ENCODE data around the gene ADRM1.

ADRM1 gene

GRCh38 chr20:62337558-62338293 is 34.9 kb downstream of the ADRM1 start:
- Histone ChIP-seq H3K27me3 (ENCODE audit: low read depth, low read length) (no peaks in the 10 kb centered on the region), H3K27ac (ENCODE audit: low read length) (no peak overlapping the region), H3K4me3 (ENCODE audit: low read depth in 1 of 2, low read length in 2 of 2) (no peak overlapping the region), H3K9me3 (ENCODE audit: control insufficient read depth in 1 of 2, low read length in 2 of 2) (no peaks in the 10 kb centered on the region), H3K4me1 (ENCODE audit: control insufficient read depth in 1 of 2, insufficient read depth in 2 of 2, low read length in 2 of 2) (no peaks in the 10 kb centered on the region), H3K36me3 (ENCODE audit: control insufficient read depth in 1 of 2, insufficient read depth in 2 of 2, low read length in 2 of 2) (peaks cover 17 to 70% of the 10 kb centered on the region in 2 donors)

GRCh38 chr20:62338294-62338620 is 35.5 kb downstream of the ADRM1 start:
- H3K4me1 ChIP-seq (ENCODE audit: control insufficient read depth in 1 of 2, insufficient read depth in 2 of 2, low read length in 2 of 2) = no peaks in the 10 kb centered on the region
- no peak overlapping the region for H3K4me3 ChIP-seq (ENCODE audit: low read depth in 1 of 2, low read length in 2 of 2)
- no peaks in the 10 kb centered on the region for H3K27me3 ChIP-seq (ENCODE audit: low read depth, low read length)
- H3K9me3 ChIP-seq (ENCODE audit: control insufficient read depth in 1 of 2, low read length in 2 of 2) = no peaks in the 10 kb centered on the region
- no peak overlapping the region for H3K27ac ChIP-seq (ENCODE audit: low read length)
- peaks cover 17 to 65% of the 10 kb centered on the region in 2 donors for H3K36me3 ChIP-seq (ENCODE audit: control insufficient read depth in 1 of 2, insufficient read depth in 2 of 2, low read length in 2 of 2)

- no peak overlapping the region for H3K27ac ChIP-seq (ENCODE audit: low read length)
- peaks cover 17 to 54% of the 10 kb centered on the region in 2 donors for H3K36me3 ChIP-seq (ENCODE audit: control insufficient read depth in 1 of 2, insufficient read depth in 2 of 2, low read length in 2 of 2)
- no peaks in the 10 kb centered on the region for H3K9me3 ChIP-seq (ENCODE audit: control insufficient read depth in 1 of 2, low read length in 2 of 2)
- no peaks in the 10 kb centered on the region for H3K4me1 ChIP-seq (ENCODE audit: control insufficient read depth in 1 of 2, insufficient read depth in 2 of 2, low read length in 2 of 2)
- no peak overlapping the region for H3K4me3 ChIP-seq (ENCODE audit: low read depth in 1 of 2, low read length in 2 of 2)
- no peaks in the 10 kb centered on the region for H3K27me3 ChIP-seq (ENCODE audit: low read depth, low read length)
Measured at GRCh38 chr20:62339647-62340062, 36.9 kb downstream of the ADRM1 start.

- H3K4me3 ChIP-seq (ENCODE audit: low read depth in 1 of 2, low read length in 2 of 2) = no peak overlapping the region
- no peak overlapping the region for H3K27ac ChIP-seq (ENCODE audit: low read length)
- H3K27me3 ChIP-seq (ENCODE audit: low read depth, low read length) = no peaks in the 10 kb centered on the region
- H3K9me3 ChIP-seq (ENCODE audit: control insufficient read depth in 1 of 2, low read length in 2 of 2) = no peaks in the 10 kb centered on the region
- H3K36me3 ChIP-seq (ENCODE audit: control insufficient read depth in 1 of 2, insufficient read depth in 2 of 2, low read length in 2 of 2) = peaks cover 5 to 44% of the 10 kb centered on the region in 2 donors
- no peaks in the 10 kb centered on the region for H3K4me1 ChIP-seq (ENCODE audit: control insufficient read depth in 1 of 2, insufficient read depth in 2 of 2, low read length in 2 of 2)
Measured at GRCh38 chr20:62342910-62343309, 40.1 kb downstream of the ADRM1 start.

GRCh38 chr20:62344092-62344491 is 41.3 kb downstream of the ADRM1 start:
- Histone ChIP-seq H3K9me3 (ENCODE audit: control insufficient read depth in 1 of 2, low read length in 2 of 2) (peaks cover 0 to 3% of the 10 kb centered on the region in 2 donors), H3K36me3 (ENCODE audit: control insufficient read depth in 1 of 2, insufficient read depth in 2 of 2, low read length in 2 of 2) (peaks cover 5 to 37% of the 10 kb centered on the region in 2 donors), H3K27me3 (ENCODE audit: low read depth, low read length) (no peaks in the 10 kb centered on the region), H3K4me1 (ENCODE audit: control insufficient read depth in 1 of 2, insufficient read depth in 2 of 2, low read length in 2 of 2) (no peaks in the 10 kb centered on the region), H3K27ac (ENCODE audit: low read length) (no peak overlapping the region), H3K4me3 (ENCODE audit: low read depth in 1 of 2, low read length in 2 of 2) (no peak overlapping the region)

- H3K27me3 ChIP-seq (ENCODE audit: low read depth, low read length) = no peaks in the 10 kb centered on the region
- no peak overlapping the region for H3K4me3 ChIP-seq (ENCODE audit: low read depth in 1 of 2, low read length in 2 of 2)
- peaks cover 0 to 3% of the 10 kb centered on the region in 2 donors for H3K9me3 ChIP-seq (ENCODE audit: control insufficient read depth in 1 of 2, low read length in 2 of 2)
- no peak overlapping the region for H3K27ac ChIP-seq (ENCODE audit: low read length)
- H3K4me1 ChIP-seq (ENCODE audit: control insufficient read depth in 1 of 2, insufficient read depth in 2 of 2, low read length in 2 of 2) = no peaks in the 10 kb centered on the region
- peaks cover 3 to 33% of the 10 kb centered on the region in 2 donors for H3K36me3 ChIP-seq (ENCODE audit: control insufficient read depth in 1 of 2, insufficient read depth in 2 of 2, low read length in 2 of 2)
Measured at GRCh38 chr20:62344782-62345181, 42.0 kb downstream of the ADRM1 start.

GRCh38 chr20:62345681-62346370 is 43.0 kb downstream of the ADRM1 start:
- H3K4me1 ChIP-seq (ENCODE audit: control insufficient read depth in 1 of 2, insufficient read depth in 2 of 2, low read length in 2 of 2) = no peaks in the 10 kb centered on the region
- H3K9me3 ChIP-seq (ENCODE audit: control insufficient read depth in 1 of 2, low read length in 2 of 2) = peaks cover 0 to 3% of the 10 kb centered on the region in 2 donors
- no peaks in the 10 kb centered on the region for H3K27me3 ChIP-seq (ENCODE audit: low read depth, low read length)
- H3K36me3 ChIP-seq (ENCODE audit: control insufficient read depth in 1 of 2, insufficient read depth in 2 of 2, low read length in 2 of 2) = peaks cover 0 to 36% of the 10 kb centered on the region in 2 donors
- no peak overlapping the region for H3K27ac ChIP-seq (ENCODE audit: low read length)
- H3K4me3 ChIP-seq (ENCODE audit: low read depth in 1 of 2, low read length in 2 of 2) = no peak overlapping the region

- no peaks in the 10 kb centered on the region for H3K4me1 ChIP-seq (ENCODE audit: control insufficient read depth in 1 of 2, insufficient read depth in 2 of 2, low read length in 2 of 2)
- peaks cover 0 to 3% of the 10 kb centered on the region in 2 donors for H3K9me3 ChIP-seq (ENCODE audit: control insufficient read depth in 1 of 2, low read length in 2 of 2)
- H3K27me3 ChIP-seq (ENCODE audit: low read depth, low read length) = no peaks in the 10 kb centered on the region
- H3K27ac ChIP-seq (ENCODE audit: low read length) = no peak overlapping the region
- H3K36me3 ChIP-seq (ENCODE audit: control insufficient read depth in 1 of 2, insufficient read depth in 2 of 2, low read length in 2 of 2) = peaks cover 0 to 38% of the 10 kb centered on the region in 2 donors
- no peak overlapping the region for H3K4me3 ChIP-seq (ENCODE audit: low read depth in 1 of 2, low read length in 2 of 2)
Measured at GRCh38 chr20:62346398-62347150, 43.8 kb downstream of the ADRM1 start.

- peaks cover 0 to 3% of the 10 kb centered on the region in 2 donors for H3K9me3 ChIP-seq (ENCODE audit: control insufficient read depth in 1 of 2, low read length in 2 of 2)
- H3K36me3 ChIP-seq (ENCODE audit: control insufficient read depth in 1 of 2, insufficient read depth in 2 of 2, low read length in 2 of 2) = peaks cover 0 to 43% of the 10 kb centered on the region in 2 donors
- no peaks in the 10 kb centered on the region for H3K27me3 ChIP-seq (ENCODE audit: low read depth, low read length)
- H3K4me3 ChIP-seq (ENCODE audit: low read depth in 1 of 2, low read length in 2 of 2) = no peak overlapping the region
- H3K4me1 ChIP-seq (ENCODE audit: control insufficient read depth in 1 of 2, insufficient read depth in 2 of 2, low read length in 2 of 2) = no peaks in the 10 kb centered on the region
- no peak overlapping the region for H3K27ac ChIP-seq (ENCODE audit: low read length)
Measured at GRCh38 chr20:62347151-62347404, 44.3 kb downstream of the ADRM1 start.

GRCh38 chr20:62347445-62347844 is 44.6 kb downstream of the ADRM1 start:
- Histone ChIP-seq H3K4me1 (ENCODE audit: control insufficient read depth in 1 of 2, insufficient read depth in 2 of 2, low read length in 2 of 2) (peaks cover 0 to 3% of the 10 kb centered on the region in 2 donors), H3K4me3 (ENCODE audit: low read depth in 1 of 2, low read length in 2 of 2) (no peak overlapping the region), H3K27ac (ENCODE audit: low read length) (no peak overlapping the region), H3K36me3 (ENCODE audit: control insufficient read depth in 1 of 2, insufficient read depth in 2 of 2, low read length in 2 of 2) (peaks cover 0 to 43% of the 10 kb centered on the region in 2 donors), H3K9me3 (ENCODE audit: control insufficient read depth in 1 of 2, low read length in 2 of 2) (peaks cover 0 to 3% of the 10 kb centered on the region in 2 donors), H3K27me3 (ENCODE audit: low read depth, low read length) (no peaks in the 10 kb centered on the region)

- H3K27ac ChIP-seq (ENCODE audit: low read length) = no peak overlapping the region
- H3K9me3 ChIP-seq (ENCODE audit: control insufficient read depth in 1 of 2, low read length in 2 of 2) = peaks cover 0 to 3% of the 10 kb centered on the region in 2 donors
- peaks cover 0 to 43% of the 10 kb centered on the region in 2 donors for H3K36me3 ChIP-seq (ENCODE audit: control insufficient read depth in 1 of 2, insufficient read depth in 2 of 2, low read length in 2 of 2)
- H3K27me3 ChIP-seq (ENCODE audit: low read depth, low read length) = no peaks in the 10 kb centered on the region
- H3K4me3 ChIP-seq (ENCODE audit: low read depth in 1 of 2, low read length in 2 of 2) = no peak overlapping the region
- H3K4me1 ChIP-seq (ENCODE audit: control insufficient read depth in 1 of 2, insufficient read depth in 2 of 2, low read length in 2 of 2) = peaks cover 0 to 14% of the 10 kb centered on the region in 2 donors
Measured at GRCh38 chr20:62348604-62349003, 45.8 kb downstream of the ADRM1 start.

Measured in muscle layer of duodenum (tissue), 2 donors.